ENCODE data around the gene IGLON5.

The IGLON5 gene

DNA sequence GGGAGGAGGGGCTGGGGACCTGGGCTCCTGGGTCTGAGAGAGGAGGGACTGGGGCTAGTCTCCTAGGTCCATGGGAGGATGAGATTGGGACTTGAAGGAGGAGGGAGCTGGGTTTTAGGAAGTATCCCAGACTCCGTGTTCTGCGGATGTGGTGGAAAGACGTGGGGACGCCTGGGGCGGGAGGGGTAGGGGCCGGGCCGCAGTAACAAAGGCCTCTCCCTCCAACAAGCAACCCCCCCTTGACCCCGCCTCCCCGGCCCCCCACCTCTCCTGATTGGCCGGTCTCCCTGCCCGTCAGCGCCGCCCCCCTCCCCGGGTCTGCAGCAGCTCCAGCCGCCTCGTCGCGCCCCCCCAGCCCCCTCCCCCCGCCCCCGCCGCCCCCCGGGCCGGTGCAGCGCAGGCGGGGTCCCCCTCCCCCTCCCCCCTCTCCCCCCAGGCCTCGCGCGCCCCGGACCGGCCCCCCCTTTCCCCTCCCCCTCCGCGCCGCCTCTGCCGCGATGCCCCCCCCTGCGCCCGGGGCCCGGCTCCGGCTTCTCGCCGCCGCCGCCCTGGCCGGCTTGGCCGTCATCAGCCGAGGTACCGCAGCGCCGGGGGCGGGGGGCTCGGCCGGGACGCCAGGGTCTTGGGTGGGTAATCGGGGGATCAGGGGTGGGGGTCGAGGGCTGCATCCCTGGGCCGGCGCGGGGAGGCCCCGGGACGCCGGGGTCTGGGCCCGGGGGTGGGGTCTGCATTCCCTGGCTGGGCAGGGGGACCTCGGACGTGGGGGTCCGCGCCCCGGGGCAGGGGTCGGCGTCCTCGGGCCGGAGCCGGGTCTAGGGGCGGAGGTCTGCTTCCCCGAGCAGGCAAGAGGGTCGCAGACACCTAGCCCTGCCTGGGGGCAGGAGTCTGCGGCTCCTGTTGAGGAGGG is at the start of gene IGLON5:
Gene IGLON5 (plus strand): TSS at position 294 of the 907 bp plus-strand sequence. CDS start 204 bp downstream, at position 498.
- no peak for DNase-seq (ENCODE audit: low read depth)

DNA sequence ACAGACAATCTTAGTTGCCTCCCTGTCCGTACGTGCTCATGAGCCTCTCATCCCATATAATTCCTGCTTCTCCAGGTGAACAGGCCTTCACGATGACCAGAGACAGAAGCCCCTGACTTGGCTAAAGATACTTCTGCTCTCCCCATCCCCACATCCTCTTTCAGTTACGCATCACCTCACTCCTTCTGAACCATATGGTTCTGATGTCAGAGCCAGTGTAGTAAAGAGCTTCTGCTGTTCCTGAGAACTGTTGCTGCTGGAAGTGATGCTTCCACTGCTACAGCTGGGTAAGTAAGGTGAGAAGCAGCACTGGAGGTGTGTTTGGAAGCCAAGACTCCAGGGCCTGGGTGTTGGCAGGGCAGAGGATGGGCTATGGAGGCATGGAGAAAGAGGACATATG is 47.6 kb upstream of the IGLON5 start:
- DNase-seq (ENCODE audit: low read depth) = no peak

DNA sequence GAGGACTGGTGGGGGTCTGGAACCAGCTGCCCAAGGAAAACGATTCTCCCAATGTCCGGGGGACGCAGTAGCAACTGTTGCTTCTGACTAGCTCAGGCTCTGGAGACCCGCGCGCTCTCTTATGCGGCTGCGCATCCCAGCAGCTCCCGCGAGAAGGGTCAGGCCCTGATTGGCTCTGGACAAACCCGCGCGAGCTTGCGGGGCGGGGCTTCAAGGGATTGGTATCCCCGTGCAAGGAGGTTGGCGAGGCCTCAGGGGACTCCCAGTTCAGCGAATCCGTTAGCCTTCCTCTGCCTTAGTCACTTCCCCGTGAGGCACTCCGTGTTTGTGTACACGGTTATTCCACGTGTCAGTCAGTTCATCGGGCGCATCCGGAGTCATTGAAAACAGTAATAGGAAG is 40.4 kb upstream of the IGLON5 start:
- DNase-seq (ENCODE audit: low read depth) = no peak

DNA sequence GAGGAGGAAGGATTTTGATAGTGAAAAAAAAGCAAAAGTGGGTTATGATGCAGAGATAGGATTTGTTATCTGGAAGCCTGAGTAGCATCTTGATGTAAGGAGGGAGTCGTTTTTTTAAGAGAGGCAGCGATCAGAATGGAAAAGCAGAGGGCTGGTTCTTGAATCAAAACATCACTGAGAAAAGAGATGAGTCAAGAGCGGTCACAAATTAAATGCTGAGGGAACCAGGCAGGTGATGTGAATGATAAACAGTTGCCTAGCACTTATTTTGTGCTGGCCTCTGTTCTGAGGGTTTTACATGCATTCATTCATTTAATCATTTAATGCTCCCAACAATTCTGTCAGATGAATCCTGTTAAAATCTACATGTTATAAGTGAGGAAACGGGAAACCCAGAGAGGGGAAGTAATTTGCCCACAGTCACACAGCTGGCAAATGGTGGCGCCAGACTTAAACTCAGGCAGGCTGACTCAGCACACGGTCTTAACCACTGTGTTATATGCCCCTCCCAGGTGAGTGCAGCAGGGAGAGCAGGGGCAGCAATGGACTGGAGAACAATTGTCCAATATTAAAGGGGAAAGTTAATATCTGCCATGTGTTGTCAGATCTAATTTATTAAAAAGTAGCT is 39.1 kb upstream of the IGLON5 start:
- peak; percentile 12 for DNase-seq (ENCODE audit: low read depth)

DNA sequence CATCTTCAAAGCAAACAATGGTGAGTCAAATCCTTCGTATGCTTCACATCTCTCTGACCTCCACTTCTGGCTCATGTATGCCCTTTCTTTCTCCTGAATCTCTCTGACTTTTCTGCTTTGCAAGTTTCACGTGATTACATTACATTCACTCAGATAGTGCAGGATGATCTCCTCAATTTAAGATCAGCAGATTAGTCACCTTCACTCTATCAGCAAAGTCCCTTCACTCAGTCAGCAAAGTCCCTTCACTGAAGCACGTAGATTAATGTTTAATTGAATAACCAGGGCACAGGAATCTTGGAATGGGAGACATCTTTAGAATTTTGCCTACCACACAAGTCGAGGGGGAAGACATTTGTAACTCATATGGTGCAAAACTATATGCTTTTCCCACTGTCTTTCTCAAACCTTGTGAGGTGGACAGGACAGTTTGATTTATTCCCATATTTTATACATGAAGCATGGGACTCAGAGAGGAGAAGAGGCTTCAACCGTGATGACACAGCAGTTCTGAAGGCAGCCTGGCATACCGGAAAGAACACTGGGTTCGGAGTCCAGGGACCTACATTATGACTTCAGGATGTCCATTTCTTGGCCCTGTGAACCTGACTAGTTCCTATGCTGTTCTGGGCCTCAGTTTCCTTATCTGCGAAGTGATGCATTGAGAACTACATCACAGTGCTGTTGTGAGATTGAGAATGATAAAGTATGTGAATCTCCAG is 37.2 kb upstream of the IGLON5 start:
- no peak for DNase-seq (ENCODE audit: low read depth)

DNA sequence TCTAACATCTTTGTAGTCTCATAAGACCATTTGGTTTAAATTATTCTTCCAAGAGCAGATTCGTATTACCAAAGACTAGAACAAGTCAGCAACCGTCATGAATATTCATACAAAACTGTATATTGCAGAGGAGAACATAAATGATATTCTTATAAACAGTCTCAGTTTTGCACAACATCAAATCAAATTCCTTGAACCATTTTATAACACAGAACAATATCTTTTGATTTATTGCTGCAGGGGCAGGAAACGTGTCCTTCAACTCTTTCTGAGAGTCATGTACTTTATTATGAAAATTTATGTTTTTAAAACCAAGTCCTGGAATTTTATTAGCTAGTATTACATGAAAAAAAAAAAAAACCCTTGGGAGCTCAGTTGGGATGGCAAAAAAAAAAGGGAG is 34.3 kb upstream of the IGLON5 start:
- no peak for DNase-seq (ENCODE audit: low read depth)

DNA sequence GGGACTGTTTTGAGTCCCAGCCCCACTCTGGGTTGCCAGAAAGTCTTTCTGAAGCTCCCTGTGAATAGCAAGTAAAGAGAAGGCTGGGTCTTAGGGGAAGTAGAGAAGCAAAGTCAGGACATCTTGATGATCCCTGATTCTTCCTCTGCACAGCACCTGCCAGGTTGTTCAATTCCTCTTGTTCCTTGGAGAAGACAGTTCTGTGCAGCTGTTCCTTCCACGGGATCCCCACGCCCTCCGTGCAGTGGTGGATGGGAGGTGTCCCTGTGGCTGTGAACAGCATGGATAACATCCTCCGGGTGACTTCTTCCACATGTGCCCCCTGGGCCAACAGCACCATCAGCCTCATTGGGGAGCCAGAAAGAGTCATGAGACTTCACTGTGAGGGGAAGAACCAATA is 29.1 kb upstream of the IGLON5 start:
- no peak for DNase-seq (ENCODE audit: low read depth)

DNA sequence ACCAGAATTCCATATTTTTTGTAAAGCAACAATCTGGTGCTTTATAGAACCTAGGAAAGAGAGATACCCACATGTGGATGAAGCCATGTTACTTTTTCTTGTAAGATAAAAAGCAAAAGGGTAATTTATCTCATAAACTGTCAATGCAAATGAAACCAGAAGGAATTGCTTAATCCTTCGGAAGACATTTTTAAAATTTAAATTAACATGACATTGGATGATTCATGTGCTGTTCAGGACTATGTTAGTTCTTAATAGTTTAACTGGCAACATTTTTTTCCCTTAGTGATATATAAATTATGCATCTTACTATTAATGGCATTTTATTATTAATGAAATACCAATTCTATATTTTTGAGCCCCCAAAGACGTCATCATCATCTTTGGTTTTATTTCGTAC is 25.8 kb upstream of the IGLON5 start:
- DNase-seq (ENCODE audit: low read depth) = no peak

DNA sequence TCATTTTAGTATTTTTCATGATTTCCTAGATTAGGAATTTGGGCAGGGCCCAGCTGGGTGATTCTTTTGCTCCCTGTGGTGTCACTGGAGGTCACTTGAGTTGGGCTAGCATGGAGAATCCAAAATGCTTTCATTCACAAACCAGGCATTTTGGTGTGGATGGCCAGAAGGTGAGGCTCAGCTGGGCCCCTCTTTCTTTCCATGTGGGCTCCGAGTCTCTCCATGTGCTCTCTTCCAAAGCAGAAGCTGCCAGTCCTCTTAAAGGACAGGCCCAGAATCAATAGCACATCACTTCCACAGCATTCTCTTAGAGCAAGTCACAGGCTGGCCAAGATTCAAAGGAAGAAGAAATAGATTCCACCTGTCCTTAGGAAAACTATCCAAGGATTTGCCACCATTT is 21.8 kb upstream of the IGLON5 start:
- no peak for DNase-seq (ENCODE audit: low read depth)

DNA sequence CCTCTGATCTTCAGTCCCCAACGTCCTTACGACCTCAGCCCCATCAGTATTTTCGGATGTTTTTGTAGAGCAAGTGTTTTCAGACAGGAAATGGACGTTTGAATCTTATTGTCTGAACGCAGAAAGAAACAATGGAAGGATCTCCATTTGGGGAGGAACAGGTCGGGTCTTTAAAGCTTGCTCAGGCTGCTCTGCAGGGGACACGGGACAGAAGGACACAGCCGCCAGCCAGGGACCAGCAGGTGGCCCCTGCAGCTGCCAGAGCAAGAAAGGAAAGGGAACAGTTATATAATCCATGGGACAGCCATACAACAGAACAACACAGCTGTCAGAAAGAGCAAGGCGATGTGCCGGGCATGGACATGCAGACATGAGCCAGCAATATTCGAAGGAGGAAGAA is 18.5 kb upstream of the IGLON5 start:
- no peak for DNase-seq (ENCODE audit: low read depth)

DNA sequence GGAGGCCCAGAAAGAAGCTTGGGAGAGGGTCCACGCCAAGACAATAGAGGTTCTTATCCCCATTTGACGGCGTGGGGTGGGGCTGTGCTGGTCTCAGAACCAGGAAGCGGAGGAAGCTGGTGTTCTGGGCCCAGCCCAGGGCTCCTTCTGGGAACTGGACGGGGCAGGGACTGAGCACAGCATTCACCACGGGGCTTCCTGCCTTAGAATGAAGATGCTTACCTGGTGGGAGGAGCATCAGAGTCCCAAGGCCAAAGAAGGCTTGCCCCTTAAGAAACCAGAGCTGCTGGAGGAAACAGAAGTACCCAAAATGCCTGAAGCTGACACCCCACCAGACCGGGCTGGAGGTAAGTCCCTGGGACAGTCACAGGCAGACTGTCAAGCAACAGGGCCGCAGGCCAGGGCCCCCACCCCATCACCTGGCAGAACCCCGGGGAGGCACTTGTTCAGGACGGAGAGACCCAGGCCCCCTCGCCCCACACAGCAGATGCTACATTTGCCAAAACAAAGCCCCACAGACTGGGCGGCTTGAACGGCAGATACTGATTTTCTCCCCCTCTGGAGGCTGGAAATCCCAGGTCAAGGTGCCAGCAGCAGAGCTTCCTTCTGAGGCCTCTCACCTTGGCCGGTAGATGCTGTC is 17.8 kb upstream of the IGLON5 start:
- no peak for DNase-seq (ENCODE audit: low read depth)

DNA sequence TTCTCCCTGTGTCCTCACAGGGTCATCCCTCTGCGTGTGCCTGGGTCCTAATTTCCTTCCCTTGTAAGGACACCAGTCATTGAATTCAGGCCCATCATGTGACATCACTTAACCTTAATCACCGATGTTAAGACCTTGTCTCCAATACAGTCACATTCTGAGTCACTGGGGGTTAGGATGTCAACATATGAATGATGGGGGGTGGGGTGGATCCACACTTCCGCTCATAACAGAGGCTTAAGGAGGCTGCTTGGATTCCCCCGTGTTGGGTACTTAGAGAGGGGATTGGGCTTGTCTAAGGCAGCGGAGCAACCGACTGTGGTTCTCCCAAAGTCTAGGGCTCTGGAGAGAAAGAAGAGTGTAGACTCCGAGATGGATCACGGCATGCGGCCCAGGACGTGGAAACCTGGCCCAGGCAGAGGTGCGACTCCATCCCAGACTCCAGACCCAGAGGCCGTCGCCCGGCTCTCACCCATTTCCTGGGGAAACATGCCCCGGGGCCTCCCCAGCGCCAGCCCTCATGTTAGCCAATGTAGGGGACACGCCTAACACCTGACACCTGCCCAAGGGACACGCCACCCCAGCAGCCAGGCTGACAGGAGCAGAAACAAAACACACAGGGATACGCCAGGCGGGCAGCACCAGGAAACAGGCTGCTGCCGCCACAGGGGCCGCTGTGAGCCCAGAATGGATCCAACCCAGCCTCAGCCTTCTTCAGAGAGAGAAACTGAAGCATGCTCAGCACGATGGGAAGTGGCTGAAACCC is 17.1 kb upstream of the IGLON5 start:
- DNase-seq (ENCODE audit: low read depth) = no peak

DNA sequence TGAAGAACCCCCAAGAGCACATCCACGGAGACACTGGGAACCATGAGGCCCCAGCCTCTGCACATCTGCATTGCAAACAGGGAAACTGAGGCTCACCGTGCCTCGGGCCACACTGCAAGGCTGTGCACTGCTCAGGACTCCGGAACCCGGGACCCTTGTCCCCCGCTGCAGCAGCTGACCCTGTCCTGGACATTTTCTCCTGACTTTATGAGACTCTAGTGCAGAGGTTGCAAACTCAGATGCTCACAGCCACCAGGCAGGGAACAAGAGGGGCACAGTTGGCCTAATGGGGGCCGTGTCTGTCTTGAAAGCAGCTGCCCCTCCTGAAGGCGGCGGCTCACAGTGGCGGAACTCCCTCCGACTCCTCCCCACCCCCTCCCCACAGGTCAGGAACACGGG is 16.5 kb upstream of the IGLON5 start:
- DNase-seq (ENCODE audit: low read depth) = no peak

DNA sequence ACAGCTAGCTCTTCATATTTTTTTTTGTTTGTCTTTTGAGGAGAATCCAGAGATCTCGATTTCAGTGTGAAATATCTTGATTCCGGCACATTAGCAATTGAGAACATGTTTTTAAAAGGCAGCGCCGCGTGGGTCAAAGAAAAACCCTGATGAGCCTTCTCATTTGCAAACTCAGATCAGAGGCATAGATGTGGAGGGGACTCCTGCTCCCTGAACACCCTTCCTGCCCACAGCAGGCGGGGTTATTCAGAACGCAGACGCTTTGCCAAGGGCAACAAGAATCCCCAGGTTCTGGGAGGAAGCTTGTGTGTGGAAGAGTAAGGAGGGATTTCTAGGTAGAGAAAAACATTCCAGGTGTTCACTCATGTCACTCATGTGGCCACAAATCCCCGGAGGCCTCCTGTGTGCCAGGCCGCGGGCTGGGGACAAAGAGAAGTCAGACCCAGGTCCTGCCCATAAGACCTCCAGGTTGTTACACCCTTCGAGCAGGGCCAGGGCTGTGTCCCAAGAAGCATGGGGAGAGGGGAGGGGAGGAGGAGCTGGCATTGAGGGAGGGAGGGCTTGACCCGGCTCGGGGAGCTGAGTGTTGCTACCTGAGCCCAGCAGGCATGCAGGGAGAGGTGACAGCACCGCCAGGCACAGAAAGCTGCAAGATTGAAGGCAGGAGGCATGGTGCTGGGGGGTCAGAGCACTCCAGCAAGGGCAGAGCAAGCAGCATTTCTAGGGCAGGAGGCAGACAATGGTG is 15.9 kb upstream of the IGLON5 start:
- DNase-seq (ENCODE audit: low read depth) = no peak

DNA sequence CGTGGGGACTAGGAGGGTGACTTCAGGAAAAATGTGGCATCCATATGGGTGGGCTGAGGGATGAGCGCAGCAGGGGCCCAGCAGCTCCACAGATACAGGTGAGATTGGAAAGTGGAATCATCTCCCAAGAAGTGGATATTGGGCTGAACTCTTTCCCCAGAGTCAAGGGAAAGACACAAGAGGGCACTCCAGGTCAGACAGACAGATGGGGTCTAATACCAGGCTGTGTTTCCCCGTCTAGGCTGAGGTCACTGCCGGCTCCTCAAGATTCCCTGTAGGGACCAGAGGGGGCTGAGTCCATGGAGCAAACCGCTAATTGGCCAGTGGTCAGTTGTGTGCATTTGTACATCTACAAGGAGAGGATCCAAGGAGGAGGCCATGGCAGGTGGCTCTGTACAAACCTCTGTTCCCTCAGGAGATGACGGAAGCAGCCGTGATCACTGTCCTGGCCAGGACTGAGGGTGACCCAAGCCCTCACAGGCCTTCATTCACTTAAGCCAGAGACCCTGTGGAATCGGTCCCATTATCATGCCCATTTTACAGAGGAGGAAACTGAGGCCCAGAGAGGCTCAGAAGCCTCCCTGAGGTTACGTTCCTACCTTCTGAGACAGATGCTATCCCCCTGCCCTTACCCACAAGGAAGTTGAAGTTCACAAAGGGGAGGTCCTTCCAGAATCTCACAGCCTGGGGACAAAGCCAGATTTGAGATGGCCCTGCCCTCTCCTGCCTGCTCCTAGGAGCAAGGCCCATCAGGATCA is 14.9 kb upstream of the IGLON5 start:
- no peak for DNase-seq (ENCODE audit: low read depth)

DNA sequence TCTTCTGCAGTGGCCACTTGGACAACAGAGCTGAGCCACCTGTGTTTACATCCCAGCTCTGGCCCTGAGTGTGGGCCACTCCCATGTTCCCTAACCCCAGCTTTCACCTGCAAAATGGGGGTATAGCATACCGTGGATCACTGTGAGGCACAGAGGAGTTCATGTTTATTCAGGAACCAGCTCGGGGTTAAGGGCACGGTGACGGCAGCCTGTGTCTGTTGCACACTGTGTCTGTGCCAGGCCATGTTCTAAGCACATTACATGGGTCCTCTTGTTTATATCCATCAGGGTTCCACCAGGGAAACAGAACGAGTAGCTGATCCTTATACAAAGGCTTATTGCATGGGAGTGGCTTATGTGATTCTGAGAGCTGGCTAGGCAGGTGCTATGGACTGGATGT is 14.0 kb upstream of the IGLON5 start:
- no peak for DNase-seq (ENCODE audit: low read depth)

DNA sequence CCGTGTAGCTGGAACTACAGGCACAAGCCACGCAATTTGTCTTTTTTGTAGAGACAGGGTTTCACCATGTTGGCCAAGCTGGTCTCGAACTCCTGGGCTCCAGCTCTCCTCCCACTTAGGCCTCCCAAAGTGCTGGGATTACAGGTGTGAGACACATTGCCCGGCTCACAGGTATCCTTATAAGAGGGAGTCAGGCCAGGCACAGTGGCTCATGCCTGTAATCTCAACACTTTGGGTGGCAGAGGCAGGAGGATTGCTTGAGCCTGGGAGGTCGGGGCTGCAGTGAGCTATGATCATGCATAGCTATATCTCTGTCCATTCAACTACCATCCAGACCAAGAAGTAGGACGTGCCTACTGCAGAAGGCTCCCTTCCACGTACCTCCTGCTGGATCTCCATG is 10.2 kb upstream of the IGLON5 start:
- no peak for DNase-seq (ENCODE audit: low read depth)

DNA sequence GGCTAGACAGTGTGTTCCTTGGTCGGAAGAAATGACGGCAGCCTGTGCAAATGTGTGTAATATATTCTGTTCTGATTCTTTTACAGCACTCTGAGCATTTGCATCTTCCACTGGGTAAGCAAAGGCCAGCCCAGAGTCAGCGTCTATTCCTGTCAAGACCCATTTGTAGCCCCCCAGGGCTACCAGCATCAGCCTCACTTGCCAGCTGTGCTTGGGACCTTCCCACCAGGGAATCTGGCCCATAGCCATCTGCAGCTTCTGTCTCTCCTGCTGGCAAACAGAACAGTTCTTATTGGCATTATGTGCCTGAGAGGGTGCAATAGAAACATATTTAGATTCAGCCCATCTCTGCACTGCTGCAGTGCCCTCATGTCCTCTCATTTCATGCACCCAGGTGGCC is 6.0 kb upstream of the IGLON5 start:
- DNase-seq (ENCODE audit: low read depth) = no peak

DNA sequence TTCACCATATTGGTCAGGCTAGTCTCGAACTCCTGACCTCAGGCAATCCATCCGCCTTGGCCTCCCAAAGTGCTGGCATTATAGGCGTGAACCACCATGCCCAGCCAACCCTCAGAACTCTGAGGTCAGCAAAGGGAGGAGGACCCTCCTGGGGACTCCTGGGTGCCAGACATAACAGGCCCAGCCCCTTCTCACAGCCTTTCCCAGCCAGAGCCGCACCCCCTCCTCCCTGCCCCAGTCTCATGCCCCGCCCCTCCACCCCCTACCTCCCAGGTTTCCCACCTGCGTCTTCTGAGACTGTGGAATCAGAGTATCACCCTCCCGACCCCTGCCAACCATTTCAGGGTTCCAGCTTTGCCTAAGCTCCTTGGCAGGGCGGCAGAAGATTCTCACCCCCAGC is 5.2 kb downstream of the IGLON5 start:
- DNase-seq (ENCODE audit: low read depth) = no peak

DNA sequence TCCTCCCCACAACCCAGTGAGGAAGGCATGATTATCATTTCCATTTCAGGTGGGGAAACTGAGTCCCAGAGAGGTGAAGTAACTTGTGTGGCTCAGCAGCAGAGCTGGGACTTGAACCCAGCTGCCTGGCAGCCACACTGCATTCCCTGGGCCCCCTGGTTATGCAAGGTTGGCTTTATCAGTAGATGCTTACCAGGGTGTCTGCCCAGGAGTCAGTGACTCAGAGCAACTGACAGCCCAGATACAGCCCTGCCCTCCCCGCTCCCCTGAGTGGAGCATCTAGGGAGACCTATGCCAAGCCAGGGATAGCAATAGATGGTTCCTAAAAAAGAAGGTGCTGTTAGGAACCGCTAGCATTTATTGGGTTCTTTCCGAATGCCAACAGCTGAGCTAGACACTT is 5.9 kb downstream of the IGLON5 start:
- no peak for DNase-seq (ENCODE audit: low read depth)
